ENCODE measurements around the gene CHKB. TPM values are rescaled to one million over a fixed set of nuclear protein-coding genes. Genes with fewer than 3 reads are reported as not detected.
A peak's percentile ranks its signal among the peaks of the same experiment; 100 is the strongest.

The CHKB gene
- total RNA-seq, 1 donor from 2014 or later, result 116 TPM

- Mint-ChIP-seq H3K36me3 (peaks cover 8% of the 10 kb centered on the region), H3K27me3 (ENCODE audit: low read depth) (peaks cover 23% of the 10 kb centered on the region), H3K9me3 (no peaks in the 10 kb centered on the region), H3K4me3 (no peak overlapping the region), H3K4me1 (peaks cover 7% of the 10 kb centered on the region), H3K27ac (no peak overlapping the region)
- TF ChIP-seq CTCF (IDR thresholded peaks at IDR 0.05; ENCODE audit: unreplicated experiment), result no peak
- DNase-seq (ENCODE audit: low spot score in 2 of 2, unreplicated experiment in 2 of 2), result no peak
Measured at GRCh38 chr22:50597097-50597496, 14.4 kb upstream of the CHKB start.

- no peak overlapping the region for H3K27ac Mint-ChIP-seq
- H3K36me3 Mint-ChIP-seq, result peaks cover 10% of the 10 kb centered on the region
- peaks cover 16% of the 10 kb centered on the region for H3K27me3 Mint-ChIP-seq (ENCODE audit: low read depth)
- no peak overlapping the region for H3K4me3 Mint-ChIP-seq
- no peak for DNase-seq (ENCODE audit: low spot score in 2 of 2, unreplicated experiment in 2 of 2)
- peaks cover 4% of the 10 kb centered on the region for H3K4me1 Mint-ChIP-seq
- no peak for TF ChIP-seq CTCF (IDR thresholded peaks at IDR 0.05; ENCODE audit: unreplicated experiment)
- no peaks in the 10 kb centered on the region for H3K9me3 Mint-ChIP-seq
Measured at GRCh38 chr22:50595189-50595588, 12.5 kb upstream of the CHKB start.

- H3K27ac Mint-ChIP-seq, result peak overlapping the region; percentile 9
- no peak overlapping the region for H3K4me3 Mint-ChIP-seq
- peaks cover 1% of the 10 kb centered on the region for H3K36me3 Mint-ChIP-seq
- no peak for DNase-seq (ENCODE audit: low spot score in 2 of 2, unreplicated experiment in 2 of 2)
- H3K9me3 Mint-ChIP-seq, result no peaks in the 10 kb centered on the region
- peaks cover 7% of the 10 kb centered on the region for H3K27me3 Mint-ChIP-seq (ENCODE audit: low read depth)
- peaks cover 7% of the 10 kb centered on the region for H3K4me1 Mint-ChIP-seq
- TF ChIP-seq CTCF (IDR thresholded peaks at IDR 0.05; ENCODE audit: unreplicated experiment), result no peak
Measured at GRCh38 chr22:50587407-50587806, 4.8 kb upstream of the CHKB start.

GRCh38 chr22:50586416-50586815, 3.8 kb upstream of the CHKB start:
- peaks cover 7% of the 10 kb centered on the region for H3K27me3 Mint-ChIP-seq (ENCODE audit: low read depth)
- no peak for TF ChIP-seq CTCF (IDR thresholded peaks at IDR 0.05; ENCODE audit: unreplicated experiment)
- H3K4me3 Mint-ChIP-seq, result no peak overlapping the region
- no peaks in the 10 kb centered on the region for H3K9me3 Mint-ChIP-seq
- no peaks in the 10 kb centered on the region for H3K36me3 Mint-ChIP-seq
- DNase-seq (ENCODE audit: low spot score in 2 of 2, unreplicated experiment in 2 of 2), result no peak
- H3K4me1 Mint-ChIP-seq, result peaks cover 7% of the 10 kb centered on the region
- H3K27ac Mint-ChIP-seq, result no peak overlapping the region

GRCh38 chr22:50585781-50586180, 3.1 kb upstream of the CHKB start:
- no peaks in the 10 kb centered on the region for H3K9me3 Mint-ChIP-seq

More at GRCh38 chr22:50585781-50586180, 3.1 kb upstream of the CHKB start:
- DNase-seq (ENCODE audit: low spot score in 2 of 2, unreplicated experiment in 2 of 2), result no peak
- H3K36me3 Mint-ChIP-seq, result no peaks in the 10 kb centered on the region
- no peak overlapping the region for H3K4me3 Mint-ChIP-seq
- peaks cover 7% of the 10 kb centered on the region for H3K27me3 Mint-ChIP-seq (ENCODE audit: low read depth)
- no peak overlapping the region for H3K27ac Mint-ChIP-seq
- H3K4me1 Mint-ChIP-seq, result peaks cover 7% of the 10 kb centered on the region
- no peak for TF ChIP-seq CTCF (IDR thresholded peaks at IDR 0.05; ENCODE audit: unreplicated experiment)

All from mesothelial cell of epicardium (in vitro differentiated cells).